ENCODE measurements around the gene UTRN.

UTRN gene

DNA sequence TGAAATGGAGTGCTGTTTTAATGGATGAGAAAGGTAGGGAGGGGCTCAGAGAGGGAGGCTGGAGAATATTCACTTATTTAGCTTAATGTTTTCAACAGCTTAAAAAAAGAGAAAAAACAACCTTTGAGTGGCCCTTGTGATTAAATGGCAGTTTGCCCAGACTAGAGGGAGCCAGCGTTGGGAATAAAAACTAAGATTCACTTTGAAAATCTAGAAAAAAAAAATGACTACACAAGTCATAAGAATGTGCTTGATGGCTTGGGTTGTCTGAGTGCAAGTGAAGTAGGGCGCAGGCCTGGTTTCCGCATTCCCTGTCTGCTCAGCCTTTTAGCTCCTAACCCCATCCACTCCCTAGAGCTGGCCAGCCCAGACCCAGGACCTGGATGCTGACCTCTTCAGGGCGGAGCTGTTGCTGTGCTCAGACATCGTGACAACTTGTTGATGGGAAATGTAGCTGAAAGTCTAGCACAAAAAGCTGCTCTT lies 28.9 kb downstream of the UTRN start:
- no peak for DNase-seq (ENCODE audit: low read depth)

DNA sequence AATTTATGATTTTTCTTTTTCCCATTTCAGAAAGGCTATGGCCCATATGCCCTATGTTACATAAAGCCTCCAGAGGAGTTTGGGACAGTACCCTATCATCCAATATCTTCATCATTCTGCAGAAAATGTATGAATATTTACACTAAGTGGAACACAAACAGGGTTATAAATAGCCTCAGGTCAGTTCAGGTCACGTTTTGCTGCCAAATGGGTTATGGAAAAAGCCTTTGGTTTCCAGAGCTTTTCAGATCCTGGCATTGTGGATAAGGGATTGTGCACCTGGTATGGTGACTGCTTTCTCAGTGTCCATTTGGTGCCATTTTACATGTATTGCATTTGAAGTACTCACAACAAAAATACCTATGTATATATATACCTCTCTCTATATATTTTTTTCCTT lies 29.4 kb downstream of the UTRN start:
- DNase-seq (ENCODE audit: low read depth) = no peak

DNA sequence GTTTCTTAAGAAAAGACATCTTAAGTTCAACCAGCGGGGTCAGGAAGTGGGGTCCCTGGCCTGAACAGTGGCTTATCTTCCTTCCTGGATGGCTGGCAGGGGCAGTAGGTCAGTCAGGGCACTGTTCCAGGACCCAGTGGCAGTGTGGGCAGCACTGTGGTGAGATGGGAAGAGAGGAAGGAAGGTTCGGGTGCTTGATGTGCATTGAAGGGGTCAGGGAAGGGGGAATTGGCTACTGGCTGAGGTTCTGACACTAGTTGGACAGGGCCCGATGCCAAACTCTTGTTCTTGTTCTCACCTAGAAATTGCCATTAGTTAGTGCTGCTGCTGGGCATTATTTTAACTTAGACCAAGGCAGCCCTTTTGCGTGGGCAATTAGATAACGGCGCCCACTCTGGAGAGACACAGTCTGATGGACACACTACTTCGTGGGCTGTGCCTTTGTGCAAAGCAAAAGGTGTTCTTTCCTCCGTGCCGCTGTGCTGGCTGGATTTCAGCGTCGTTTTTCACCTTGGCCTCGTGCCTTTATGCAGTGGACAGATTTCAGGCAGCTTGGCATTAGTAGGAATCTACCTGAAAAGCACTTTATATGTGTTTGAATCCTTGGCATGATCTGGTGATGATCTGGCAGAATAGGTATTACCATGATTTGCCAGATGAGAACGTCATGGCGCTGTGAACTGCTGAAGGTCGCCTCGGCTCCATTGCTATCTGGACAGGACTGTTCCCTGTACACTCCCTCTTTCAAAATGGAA lies 30.3 kb downstream of the UTRN start:
- DNase-seq (ENCODE audit: low read depth) = no peak

DNA sequence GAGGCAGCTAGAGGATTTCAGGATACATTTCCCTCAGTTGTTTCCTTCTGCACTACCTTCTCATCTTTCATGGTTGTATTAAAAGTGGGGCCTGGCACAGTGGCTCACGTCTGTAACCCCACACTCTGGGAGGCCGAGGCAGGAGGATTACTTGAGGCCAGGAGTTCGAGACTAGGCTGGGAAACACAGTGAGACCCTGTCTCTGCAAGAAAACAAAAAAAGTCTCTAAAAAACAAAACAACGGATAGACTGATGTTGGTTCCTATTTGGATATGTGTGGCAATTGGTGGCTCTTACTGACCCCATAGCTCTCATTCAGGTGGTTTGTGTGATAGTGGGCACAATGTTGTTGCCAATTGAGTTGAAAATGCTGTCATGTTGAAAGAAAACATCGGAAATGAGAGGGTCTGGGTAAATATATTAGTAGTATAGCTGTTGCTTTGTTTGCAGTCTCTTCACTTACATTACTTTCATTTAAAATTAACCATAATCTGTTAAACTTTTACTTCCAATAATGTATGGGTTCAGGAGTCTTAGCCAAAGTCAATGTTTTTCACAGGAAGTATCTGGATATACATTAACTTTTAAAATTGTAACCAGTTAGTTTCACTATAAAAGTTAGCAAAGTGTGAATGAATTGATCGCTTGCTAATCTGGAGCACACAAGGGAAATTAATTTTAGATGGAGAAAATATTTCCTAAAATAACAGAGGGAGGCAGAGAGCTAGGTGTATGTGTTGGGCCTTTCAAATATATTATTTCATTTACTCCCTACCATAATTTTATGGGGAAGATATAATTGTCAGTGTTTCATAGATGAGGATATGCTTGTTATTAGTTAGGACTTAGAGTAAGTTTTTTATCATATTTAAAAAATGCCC lies 31.1 kb downstream of the UTRN start:
- DNase-seq (ENCODE audit: low read depth) = no peak

DNA sequence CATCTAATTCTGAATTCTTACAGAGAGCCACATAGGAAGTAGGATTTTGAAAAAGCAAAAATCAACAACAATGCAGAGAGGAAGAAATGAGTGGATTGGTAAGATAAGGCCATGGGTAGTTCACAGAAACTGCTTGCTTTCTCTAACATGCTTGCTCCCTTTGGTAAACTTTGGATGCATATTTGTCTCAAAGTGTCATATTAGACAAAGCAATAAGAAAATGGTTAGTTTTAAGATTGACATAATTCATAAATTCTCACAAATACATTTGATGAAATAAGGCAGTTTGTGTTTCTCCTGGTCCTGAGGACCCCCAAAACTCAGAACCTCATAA lies 31.7 kb downstream of the UTRN start:
- no peak for DNase-seq (ENCODE audit: low read depth)

DNA sequence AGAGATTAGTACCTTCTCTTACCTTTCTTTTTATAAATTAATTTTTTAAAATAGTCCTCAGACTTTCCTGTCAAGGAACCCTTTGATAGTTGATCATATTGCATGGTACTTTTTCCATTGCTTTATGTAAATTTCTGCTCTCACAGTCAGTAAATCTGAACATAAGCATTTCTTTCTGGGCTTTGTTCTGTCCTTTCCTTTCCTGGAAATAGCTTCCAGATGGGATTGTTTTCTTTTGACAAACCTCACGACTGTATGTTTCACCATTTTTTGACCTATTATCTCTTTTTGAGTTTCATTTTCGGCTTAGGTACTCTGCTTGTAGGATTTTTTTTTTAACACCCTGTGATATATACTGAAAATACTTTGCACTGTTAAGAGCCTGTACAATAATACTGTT lies 32.6 kb downstream of the UTRN start:
- DNase-seq (ENCODE audit: low read depth) = no peak

DNA sequence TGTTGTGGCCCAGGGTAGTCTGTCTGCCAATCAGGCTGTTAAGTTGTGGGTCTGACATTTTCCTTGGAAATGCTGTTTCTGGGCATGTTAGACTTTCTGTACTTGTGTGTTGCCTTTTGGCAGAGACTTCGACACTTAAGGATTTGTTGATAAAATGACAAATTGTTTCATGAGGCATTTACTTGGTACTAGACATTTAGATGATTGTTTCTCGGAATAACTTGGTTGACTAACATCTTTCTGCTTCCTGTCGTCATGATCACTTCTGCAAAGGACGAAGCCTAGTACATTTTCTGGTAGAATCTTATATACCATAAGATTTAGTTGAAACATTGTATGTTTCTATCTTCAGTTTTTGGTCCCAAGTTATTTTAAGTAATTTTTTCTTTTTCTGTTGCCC lies 34.1 kb downstream of the UTRN start:
- DNase-seq (ENCODE audit: low read depth) = no peak

DNA sequence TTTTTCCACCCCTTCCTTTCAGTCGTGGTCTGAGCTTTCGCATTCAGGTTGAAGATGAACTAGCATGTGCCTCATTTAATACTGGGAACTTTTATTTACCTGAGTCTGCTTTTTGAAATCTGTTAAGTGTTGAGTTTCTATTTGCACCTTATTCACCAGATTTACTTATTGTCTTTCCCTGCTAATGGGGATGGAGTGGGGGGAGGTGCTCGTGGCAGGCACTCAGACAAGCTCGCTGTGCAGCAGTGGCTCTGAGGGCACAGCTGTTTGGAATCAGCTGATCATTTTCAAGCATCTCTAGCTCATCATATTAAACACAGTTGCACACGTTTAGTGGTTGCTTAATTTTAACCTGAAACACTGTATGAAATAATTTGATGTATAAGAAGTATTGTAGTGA lies 35.6 kb downstream of the UTRN start:
- DNase-seq (ENCODE audit: low read depth) = no peak

DNA sequence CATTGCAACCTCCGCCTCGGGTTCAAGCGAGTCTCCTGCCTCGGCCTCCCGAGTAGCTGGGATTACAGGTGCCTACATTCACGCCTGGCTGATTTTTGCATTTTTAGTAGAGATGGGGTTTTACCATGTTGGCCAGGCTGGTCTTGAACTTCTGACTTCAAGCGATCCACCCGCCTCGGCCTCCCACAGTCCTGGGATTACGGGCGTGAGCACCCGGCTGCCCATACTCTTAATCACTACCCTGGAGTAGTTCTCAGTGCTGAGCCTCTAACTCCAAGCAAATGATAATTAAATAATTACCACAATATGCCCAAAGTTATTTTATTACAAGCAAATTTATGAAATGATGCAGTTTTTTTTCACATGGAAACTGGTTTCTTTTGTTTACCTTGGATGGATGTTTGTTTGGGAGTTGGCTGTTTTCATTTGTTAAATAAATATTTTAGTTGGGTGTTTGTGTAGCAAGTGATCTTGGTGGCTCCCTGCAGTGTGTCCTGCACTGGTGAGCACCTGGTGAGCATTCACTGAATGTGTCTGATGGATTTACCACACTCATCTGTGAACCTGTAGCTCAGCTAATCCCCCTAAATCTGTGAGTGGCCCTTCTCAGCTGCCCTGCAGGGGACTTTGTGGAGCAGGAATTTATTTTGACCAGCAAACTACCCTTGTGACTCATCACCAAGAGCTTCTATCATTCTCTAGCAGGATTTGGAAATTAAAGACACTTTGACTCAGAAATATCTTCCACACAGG lies 36.9 kb downstream of the UTRN start:
- DNase-seq (ENCODE audit: low read depth) = no peak

DNA sequence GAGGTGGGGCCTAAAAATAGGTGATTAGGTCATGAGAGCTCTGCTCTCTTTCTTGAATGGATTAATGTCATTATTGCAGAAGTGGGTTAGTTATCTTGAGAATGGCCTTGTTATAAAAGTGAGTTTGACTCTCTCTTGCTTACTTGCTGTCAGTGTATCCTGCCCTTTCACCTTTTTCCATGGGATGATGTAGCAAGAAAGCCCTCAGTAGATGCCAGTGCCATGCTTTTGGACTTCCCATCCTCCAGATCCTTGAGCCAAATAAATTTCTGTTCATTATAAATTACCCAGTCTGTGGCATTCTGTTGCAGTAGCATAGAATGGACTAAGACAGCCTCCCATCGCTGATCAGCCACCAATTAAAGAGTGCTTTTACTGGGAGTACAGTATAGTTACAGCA lies 40.1 kb downstream of the UTRN start:
- no peak for DNase-seq (ENCODE audit: low read depth)

DNA sequence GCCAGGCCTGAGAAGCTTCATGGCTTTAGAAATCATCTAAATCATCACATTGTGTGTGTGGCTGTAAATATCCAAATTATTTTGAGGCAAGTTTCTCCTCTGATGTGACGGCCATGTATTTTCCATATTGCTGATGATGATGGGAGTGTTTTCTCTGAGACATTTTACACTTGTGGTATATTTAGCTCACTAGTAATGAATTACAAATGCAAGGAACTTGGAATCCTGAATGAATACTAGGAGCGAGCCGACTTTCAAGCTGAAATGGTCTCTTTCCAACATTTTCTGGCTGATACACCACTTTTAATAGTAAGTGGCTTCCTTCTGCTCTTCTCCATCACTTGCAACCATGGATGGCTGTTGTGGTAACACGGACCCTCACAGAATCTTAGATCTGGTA lies 41.3 kb downstream of the UTRN start:
- DNase-seq (ENCODE audit: low read depth) = no peak

DNA sequence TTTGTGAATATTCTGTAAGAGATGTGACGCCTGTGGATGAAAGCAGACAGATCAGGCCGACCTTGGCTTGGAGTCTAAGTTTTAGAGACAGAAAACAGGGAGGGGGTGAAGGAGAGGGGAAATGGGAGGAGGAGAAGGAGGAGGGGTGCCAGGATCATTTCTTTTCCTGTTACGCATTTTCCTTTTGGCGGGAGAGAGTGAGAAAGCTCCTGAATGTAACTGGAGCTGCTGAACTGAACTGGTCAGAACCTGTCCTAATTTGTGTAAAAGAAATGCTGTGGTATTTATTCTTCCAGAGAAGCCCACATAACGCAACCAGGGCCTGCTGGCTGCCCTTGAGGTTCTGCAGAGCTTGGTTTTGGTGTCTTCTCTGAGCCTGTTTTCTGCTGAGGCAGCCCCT lies 41.9 kb downstream of the UTRN start:
- DNase-seq (ENCODE audit: low read depth) = no peak

DNA sequence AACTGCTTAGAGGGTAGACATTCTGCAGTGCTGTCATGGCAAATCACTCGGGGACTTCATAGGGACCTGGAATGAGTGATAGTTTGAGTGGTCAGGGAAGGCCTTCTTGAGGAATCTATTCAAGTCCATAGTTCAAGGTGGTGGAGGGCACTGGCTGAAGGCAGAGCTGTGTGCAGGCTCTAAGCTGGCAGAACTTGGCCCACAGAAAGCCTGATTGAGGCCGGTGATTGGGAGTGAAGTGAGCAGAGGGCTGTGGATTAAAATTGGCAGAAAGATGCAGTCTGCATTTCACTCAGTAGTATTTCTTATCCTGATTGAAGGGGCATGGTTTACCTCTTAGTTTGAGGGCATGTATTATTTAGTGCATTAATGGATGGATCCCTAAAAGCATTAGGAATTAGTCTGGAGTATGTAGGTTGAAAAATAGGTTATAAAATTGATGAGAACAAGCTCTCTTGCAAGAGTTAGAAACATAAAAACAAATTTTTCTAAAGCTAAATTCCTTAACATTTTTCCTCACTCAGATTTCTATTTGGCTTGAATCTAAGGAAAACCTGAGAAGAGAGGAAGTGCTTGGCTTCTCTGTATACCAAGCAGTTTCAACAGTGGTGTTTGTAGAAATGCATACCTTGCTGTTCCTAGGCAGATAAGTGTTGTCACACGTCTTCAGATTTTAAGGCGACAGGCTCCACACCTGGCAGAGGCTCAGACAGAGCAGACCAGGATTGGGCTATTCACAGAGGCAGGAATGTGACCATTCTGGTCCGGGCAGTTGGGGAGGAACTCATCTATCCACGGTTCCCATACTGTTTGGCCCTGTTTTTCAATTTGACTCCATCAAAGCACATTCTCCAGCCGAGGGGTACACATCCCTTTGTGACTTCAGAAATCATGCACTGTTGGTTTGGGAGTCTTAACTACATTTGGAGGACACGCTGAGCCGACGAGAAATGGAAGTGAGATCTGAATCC lies 45.2 kb downstream of the UTRN start:
- no peak for DNase-seq (ENCODE audit: low read depth)

DNA sequence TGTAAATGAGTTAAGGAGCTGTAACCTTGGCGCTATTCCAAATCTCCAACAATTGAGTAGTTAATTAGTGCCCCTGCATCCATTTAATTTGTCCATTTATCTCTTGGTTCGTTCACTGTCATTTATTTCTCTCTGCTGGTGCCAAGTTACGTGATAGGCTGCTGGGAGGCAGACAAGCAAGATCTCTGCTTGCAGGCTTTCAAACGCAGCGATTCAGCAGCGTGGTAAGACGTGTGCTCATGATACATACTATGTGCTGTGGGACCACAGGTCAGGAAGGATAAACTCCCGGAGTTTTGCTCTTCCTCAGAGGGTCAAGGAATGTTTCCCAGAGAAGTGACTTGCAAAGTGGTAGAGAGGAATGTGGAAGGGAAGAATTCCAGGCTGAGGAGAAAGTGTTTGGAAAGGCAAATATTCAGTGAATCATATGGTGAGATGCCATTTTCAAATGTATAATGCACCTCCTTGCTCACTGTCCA lies 46.4 kb downstream of the UTRN start:
- no peak for DNase-seq (ENCODE audit: low read depth)

DNA sequence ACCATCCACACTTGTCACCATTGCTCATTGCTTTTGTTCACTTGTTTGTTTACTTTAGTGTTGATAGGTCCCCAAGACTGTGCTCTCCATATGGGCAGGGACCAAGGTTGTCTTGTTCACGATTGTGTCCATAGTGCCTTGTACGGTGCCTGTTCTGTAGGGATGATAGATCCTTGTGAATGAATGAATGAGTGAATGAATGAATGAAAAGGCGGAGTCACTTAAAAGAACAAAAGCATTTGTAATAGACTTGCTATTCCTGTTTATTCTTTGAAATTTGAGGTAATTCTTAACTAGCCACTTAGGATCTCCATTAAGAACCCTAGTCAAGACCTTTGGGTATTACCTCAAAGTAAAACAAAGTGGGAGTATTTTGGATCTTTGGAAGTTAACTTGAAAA lies 47.0 kb downstream of the UTRN start:
- DNase-seq (ENCODE audit: low read depth) = no peak

DNA sequence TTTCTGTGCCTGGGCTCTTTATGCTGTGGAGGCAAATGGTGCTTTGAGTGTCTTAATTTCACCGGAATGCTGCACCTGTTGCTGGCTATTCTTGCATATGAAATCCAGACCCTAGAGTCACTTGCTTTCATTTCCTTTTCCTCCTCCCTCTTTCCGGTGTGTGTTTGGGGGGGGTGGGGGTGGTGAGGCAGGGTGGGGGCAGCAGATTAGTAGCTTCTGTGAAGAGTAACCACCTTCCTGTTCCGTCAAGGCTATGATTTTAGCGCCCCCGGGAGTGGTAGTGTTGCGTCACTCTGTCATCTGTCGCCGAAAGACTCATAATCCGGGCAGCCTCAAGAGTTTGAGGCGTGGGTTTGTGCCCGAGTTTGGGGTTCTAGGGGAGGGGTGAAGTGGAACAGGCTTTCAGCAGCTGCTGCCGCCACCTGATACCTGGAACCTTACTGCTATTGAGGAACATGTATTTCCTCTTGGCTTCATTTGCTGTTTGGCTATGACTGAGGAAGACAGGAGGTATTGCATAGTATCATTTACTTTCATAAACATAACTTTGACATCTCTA lies 49.1 kb downstream of the UTRN start:
- DNase-seq (ENCODE audit: low read depth) = peak; percentile 72

Measured in stimulated activated CD4-positive, alpha-beta T cell treated with anti-CD3 and anti-CD28 coated beads, Interleukin-2, amount 100 ng/mL, for 4 hours (primary cell).